ENCODE results near the gene STK10.
A peak's percentile ranks its signal among the peaks of the same experiment; 100 is the strongest.

STK10 gene

GRCh38 chr5:172133359-172134029 lies 54.5 kb downstream of the STK10 start:
- no peak overlapping the region for H3K4me3 ChIP-seq (ENCODE audit: low read depth, low read length)
- no peak for DNase-seq
- H3K9me3 ChIP-seq = no peaks in the 10 kb centered on the region
- no peak for TF ChIP-seq CTCF (IDR thresholded peaks at IDR 0.05; ENCODE audit: low read depth, low read length)
- no peaks in the 10 kb centered on the region for H3K36me3 ChIP-seq
- no peaks in the 10 kb centered on the region for H3K27me3 ChIP-seq
- no peaks in the 10 kb centered on the region for H3K4me1 ChIP-seq

DNA sequence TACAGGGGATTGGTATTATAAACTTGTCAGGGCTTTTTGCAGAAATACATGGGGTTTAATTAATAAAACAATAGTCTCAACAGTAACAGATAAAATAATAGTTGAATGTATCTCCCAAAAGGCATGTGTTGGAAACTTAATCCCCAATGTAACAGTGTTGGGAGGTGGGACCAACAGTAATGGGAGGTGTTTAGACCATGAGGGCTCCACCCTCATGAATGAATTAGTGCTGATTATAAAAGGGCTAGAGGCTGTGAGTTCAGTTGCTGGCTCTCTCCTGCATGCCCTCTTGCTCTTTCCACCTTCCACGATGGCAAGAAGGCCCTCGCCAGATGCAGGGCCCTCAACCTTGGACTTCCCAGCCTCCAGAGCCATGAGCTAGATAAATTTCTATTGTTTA lies 56.3 kb downstream of the STK10 start:
- H3K36me3 ChIP-seq = no peaks in the 10 kb centered on the region

GRCh38 chr5:172129256-172129910 lies 58.6 kb downstream of the STK10 start:
- no peaks in the 10 kb centered on the region for H3K9me3 ChIP-seq
- DNase-seq = no peak
- no peaks in the 10 kb centered on the region for H3K36me3 ChIP-seq
- no peaks in the 10 kb centered on the region for H3K4me1 ChIP-seq
- H3K4me3 ChIP-seq (ENCODE audit: low read depth, low read length) = no peak overlapping the region
- TF ChIP-seq CTCF (IDR thresholded peaks at IDR 0.05; ENCODE audit: low read depth, low read length) = no peak
- H3K27me3 ChIP-seq = no peaks in the 10 kb centered on the region

More for the DNA sequence above, 56.3 kb downstream of the STK10 start:
- Histone ChIP-seq H3K4me3 (ENCODE audit: low read depth, low read length) (no peak overlapping the region), H3K27me3 (no peaks in the 10 kb centered on the region), H3K9me3 (no peaks in the 10 kb centered on the region), H3K4me1 (no peaks in the 10 kb centered on the region)
- TF ChIP-seq CTCF (IDR thresholded peaks at IDR 0.05; ENCODE audit: low read depth, low read length) = no peak
- DNase-seq = no peak

DNA sequence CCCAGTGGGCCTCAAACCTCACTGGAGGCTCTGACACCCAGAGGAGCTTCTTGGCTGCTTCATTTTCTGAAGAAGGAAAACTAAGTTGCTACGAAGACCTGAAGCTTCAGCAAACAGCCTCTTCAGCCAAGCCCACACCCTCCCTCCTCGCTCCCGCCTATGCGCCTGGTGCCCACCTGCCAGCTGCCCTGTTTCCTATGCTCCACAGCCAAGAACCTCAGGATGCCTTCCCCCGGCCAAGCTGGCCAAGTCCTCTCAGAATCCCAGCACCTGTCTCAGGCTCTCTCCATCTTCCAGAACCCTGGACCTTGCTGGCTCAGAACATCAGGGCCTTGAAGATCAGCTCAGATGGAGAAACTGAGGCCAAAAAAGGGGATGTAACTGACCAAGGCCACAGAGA lies 60.4 kb downstream of the STK10 start:
- no peak for DNase-seq
- H3K36me3 ChIP-seq = no peaks in the 10 kb centered on the region
- no peak for TF ChIP-seq CTCF (IDR thresholded peaks at IDR 0.05; ENCODE audit: low read depth, low read length)

GRCh38 chr5:172123269-172123692 lies 64.7 kb downstream of the STK10 start:
- no peaks in the 10 kb centered on the region for H3K4me1 ChIP-seq
- DNase-seq = peak; percentile 85
- no peaks in the 10 kb centered on the region for H3K9me3 ChIP-seq
- H3K27me3 ChIP-seq = no peaks in the 10 kb centered on the region
- no peaks in the 10 kb centered on the region for H3K36me3 ChIP-seq
- peak; percentile 63 for TF ChIP-seq CTCF (IDR thresholded peaks at IDR 0.05; ENCODE audit: low read depth, low read length)
- H3K4me3 ChIP-seq (ENCODE audit: low read depth, low read length) = no peak overlapping the region

More for the DNA sequence above, 60.4 kb downstream of the STK10 start:
- Histone ChIP-seq H3K4me3 (ENCODE audit: low read depth, low read length) (no peak overlapping the region), H3K9me3 (no peaks in the 10 kb centered on the region), H3K4me1 (no peaks in the 10 kb centered on the region), H3K27me3 (no peaks in the 10 kb centered on the region)
